ENCODE results near the gene C1orf21.

The C1orf21 gene

GRCh38 chr1:184461321-184461720 lies 74.5 kb downstream of the C1orf21 start:
- no peaks in the 10 kb centered on the region for H3K9me3 ChIP-seq (ENCODE audit: control insufficient read depth, low read length)
- H3K4me1 ChIP-seq, result no peaks in the 10 kb centered on the region
- H3K36me3 ChIP-seq (ENCODE audit: control insufficient read depth, insufficient read depth, low read length), result no peaks in the 10 kb centered on the region
- H3K9ac ChIP-seq, result no peak overlapping the region
- H3K27me3 ChIP-seq (ENCODE audit: control insufficient read depth, insufficient read depth, low read length), result no peaks in the 10 kb centered on the region
- no peak overlapping the region for H3K4me3 ChIP-seq (ENCODE audit: low read depth, low read length)
- H3K79me2 ChIP-seq, result no peaks in the 10 kb centered on the region
- TF ChIP-seq CTCF (IDR thresholded peaks at IDR 0.05), result no peak
- no peak overlapping the region for H3K4me2 ChIP-seq (ENCODE audit: low read length)
- no peak overlapping the region for H2AFZ ChIP-seq
- H3K27ac ChIP-seq, result no peak overlapping the region

DNA sequence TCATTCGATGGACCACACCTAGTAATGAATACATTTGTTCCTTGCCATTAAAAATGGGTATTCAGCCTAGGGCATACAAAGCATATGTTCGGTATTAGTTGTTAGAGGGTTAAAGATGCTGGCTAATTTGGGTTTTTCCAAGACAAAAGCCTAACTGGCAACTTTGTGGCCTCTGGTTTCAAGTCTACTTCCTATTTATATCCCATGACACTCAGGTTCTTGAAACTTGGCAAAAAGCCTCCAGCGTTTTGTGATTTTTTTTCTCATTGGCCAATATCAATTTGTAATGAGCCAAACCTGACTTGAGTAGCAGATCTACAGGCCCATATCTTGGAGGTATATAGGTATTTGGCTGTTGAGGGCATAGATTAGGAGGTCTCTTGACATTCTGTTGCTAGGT lies 75.3 kb downstream of the C1orf21 start:
- Histone ChIP-seq H3K36me3 (ENCODE audit: control insufficient read depth, insufficient read depth, low read length) (no peaks in the 10 kb centered on the region), H3K79me2 (no peaks in the 10 kb centered on the region), H3K9ac (no peak overlapping the region), H3K27ac (no peak overlapping the region), H3K27me3 (ENCODE audit: control insufficient read depth, insufficient read depth, low read length) (no peaks in the 10 kb centered on the region), H3K9me3 (ENCODE audit: control insufficient read depth, low read length) (no peaks in the 10 kb centered on the region), H2AFZ (no peak overlapping the region), H3K4me3 (ENCODE audit: low read depth, low read length) (no peak overlapping the region), H3K4me1 (no peaks in the 10 kb centered on the region), H3K4me2 (ENCODE audit: low read length) (no peak overlapping the region)
- no peak for TF ChIP-seq CTCF (IDR thresholded peaks at IDR 0.05)

- no peak overlapping the region for H3K4me2 ChIP-seq (ENCODE audit: low read length)
- TF ChIP-seq CTCF (IDR thresholded peaks at IDR 0.05), result no peak
Measured at GRCh38 chr1:184462990-184463389, 76.2 kb downstream of the C1orf21 start.

DNA sequence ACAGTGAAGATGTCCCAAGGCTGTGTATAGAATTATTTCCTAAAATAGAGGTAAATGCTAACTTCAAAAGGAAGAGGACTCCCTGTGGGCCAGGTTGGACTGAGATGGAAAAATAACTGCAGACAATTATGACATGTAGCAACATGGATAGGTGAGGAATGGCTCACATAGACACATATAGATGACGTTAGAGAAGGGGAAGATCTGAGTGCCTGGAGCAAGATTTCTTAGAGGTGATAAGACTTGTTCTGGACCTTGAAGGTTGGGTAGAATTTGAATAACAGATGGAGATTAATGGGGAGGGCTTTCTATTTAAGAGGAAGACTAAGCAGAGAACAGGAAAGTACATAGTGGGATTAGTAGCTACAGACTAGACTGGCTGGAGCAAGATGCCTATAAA lies 76.9 kb downstream of the C1orf21 start:
- TF ChIP-seq CTCF (IDR thresholded peaks at IDR 0.05), result no peak
- Histone ChIP-seq H3K9me3 (ENCODE audit: control insufficient read depth, low read length) (no peaks in the 10 kb centered on the region), H3K4me3 (ENCODE audit: low read depth, low read length) (no peak overlapping the region), H3K27ac (no peak overlapping the region), H3K36me3 (ENCODE audit: control insufficient read depth, insufficient read depth, low read length) (no peaks in the 10 kb centered on the region), H3K79me2 (no peaks in the 10 kb centered on the region), H3K27me3 (ENCODE audit: control insufficient read depth, insufficient read depth, low read length) (no peaks in the 10 kb centered on the region), H3K4me1 (no peaks in the 10 kb centered on the region), H3K4me2 (ENCODE audit: low read length) (no peak overlapping the region), H3K9ac (no peak overlapping the region), H2AFZ (no peak overlapping the region)

More at GRCh38 chr1:184462990-184463389, 76.2 kb downstream of the C1orf21 start:
- no peak overlapping the region for H3K9ac ChIP-seq
- no peak overlapping the region for H3K27ac ChIP-seq
- H3K36me3 ChIP-seq (ENCODE audit: control insufficient read depth, insufficient read depth, low read length), result no peaks in the 10 kb centered on the region
- no peaks in the 10 kb centered on the region for H3K9me3 ChIP-seq (ENCODE audit: control insufficient read depth, low read length)
- no peaks in the 10 kb centered on the region for H3K79me2 ChIP-seq
- no peak overlapping the region for H2AFZ ChIP-seq
- no peak overlapping the region for H3K4me3 ChIP-seq (ENCODE audit: low read depth, low read length)
- no peaks in the 10 kb centered on the region for H3K27me3 ChIP-seq (ENCODE audit: control insufficient read depth, insufficient read depth, low read length)
- no peaks in the 10 kb centered on the region for H3K4me1 ChIP-seq

- Histone ChIP-seq H3K79me2 (no peaks in the 10 kb centered on the region), H3K4me3 (ENCODE audit: low read depth, low read length) (no peak overlapping the region), H3K9me3 (ENCODE audit: control insufficient read depth, low read length) (no peaks in the 10 kb centered on the region), H3K9ac (no peak overlapping the region), H3K4me1 (no peaks in the 10 kb centered on the region), H2AFZ (no peak overlapping the region), H3K4me2 (ENCODE audit: low read length) (no peak overlapping the region), H3K27ac (no peak overlapping the region), H3K27me3 (ENCODE audit: control insufficient read depth, insufficient read depth, low read length) (no peaks in the 10 kb centered on the region), H3K36me3 (ENCODE audit: control insufficient read depth, insufficient read depth, low read length) (no peaks in the 10 kb centered on the region)
- TF ChIP-seq CTCF (IDR thresholded peaks at IDR 0.05), result no peak
Measured at GRCh38 chr1:184464757-184465156, 77.9 kb downstream of the C1orf21 start.

Data from parathyroid adenoma (tissue), 2 donors.